Esophagus squamous epithelium (tissue), 4 donors: ENCODE measurements around the gene HSPA1B.

Experiments used
- POLR2A ChIP-seq, 4 donors: fragments of 450-650 bp; IDR thresholded peaks; one replicate each; pipeline ENCODE4 v1.6.1; 2017; ENCODE audit warnings: antibody characterized with exemption in 4 of 4, mild to moderate bottlenecking in 4 of 4, moderate library complexity in 3 of 4
- TF ChIP-seq, protein P1 (sequence below), 6 experiments: fragments of 450-650 bp in 4 of 6; fragments of 200-600 bp in 2 of 6; sonication (generic) in 2 of 6; IDR thresholded peaks; one replicate each; pipeline ENCODE4 v1.5.1; 2016 to 2019; ENCODE audit warnings: antibody characterized with exemption in 6 of 6, mild to moderate bottlenecking in 4 of 6, moderate library complexity in 4 of 6

DNA sequence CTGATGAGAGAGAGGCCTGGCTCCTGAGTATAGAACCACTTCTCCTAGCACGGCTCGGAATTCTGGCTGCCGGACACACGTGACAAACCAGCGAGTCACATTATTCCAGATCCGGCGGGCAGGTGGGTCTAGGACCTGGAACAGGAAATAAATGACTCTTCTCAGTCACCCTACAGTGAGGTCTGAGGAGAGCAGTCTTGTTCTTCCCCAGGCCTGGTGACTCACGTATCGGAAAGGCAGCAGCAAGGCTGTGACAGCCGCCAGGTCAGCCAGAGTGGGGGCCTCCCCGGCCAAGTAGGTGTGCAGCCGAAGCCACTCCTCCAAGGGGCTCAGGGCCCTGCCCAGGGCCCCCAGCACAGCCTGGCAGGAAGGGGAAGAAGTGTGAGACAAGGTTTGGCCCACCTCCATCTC, 34.8 kb upstream of the HSPA1B start:
- TF ChIP-seq POLR2A (IDR thresholded peaks at IDR 0.05): no peak
- TF ChIP-seq, protein P1, sequence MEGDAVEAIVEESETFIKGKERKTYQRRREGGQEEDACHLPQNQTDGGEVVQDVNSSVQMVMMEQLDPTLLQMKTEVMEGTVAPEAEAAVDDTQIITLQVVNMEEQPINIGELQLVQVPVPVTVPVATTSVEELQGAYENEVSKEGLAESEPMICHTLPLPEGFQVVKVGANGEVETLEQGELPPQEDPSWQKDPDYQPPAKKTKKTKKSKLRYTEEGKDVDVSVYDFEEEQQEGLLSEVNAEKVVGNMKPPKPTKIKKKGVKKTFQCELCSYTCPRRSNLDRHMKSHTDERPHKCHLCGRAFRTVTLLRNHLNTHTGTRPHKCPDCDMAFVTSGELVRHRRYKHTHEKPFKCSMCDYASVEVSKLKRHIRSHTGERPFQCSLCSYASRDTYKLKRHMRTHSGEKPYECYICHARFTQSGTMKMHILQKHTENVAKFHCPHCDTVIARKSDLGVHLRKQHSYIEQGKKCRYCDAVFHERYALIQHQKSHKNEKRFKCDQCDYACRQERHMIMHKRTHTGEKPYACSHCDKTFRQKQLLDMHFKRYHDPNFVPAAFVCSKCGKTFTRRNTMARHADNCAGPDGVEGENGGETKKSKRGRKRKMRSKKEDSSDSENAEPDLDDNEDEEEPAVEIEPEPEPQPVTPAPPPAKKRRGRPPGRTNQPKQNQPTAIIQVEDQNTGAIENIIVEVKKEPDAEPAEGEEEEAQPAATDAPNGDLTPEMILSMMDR (IDR thresholded peaks at IDR 0.05): no peak
